ENCODE data around the gene GPS2. TPM values are rescaled to one million over a fixed set of nuclear protein-coding genes. Genes with fewer than 3 reads are reported as not detected.

The GPS2 gene
- total RNA-seq, 4 donors from 2014 or later, result 96.5 to 578 (median 150) TPM

DNA sequence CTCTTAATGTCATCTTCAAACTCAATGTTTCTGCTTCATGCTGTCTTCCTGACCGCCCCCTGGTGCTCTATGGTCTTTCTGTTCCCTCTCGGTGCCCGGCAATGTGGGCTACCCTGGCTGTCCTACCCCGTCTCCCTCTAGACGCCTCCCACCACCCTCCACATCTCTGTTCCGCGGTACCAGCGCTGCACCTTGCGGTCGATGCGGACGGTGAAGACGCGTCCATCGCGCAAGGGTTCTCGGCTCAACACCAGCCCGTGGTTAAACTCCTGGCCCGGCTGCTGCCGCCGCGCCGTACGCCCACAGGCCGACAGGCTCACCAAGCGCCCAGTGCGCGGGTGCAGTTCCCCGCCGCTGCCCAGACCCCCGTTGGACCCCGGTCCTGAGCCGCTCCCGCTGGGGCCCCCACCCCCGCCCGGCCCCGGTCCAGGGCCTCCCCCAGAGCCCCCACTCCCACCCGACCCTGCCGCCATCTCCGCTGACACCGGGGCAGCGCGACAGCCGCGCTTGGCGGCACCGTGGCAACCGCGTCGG, 13.7 kb upstream of the GPS2 start, which contains the start of gene NEURL4:
Gene NEURL4, minus strand, starts transcription at position 496 of the 534 bp plus-strand sequence. Its CDS starts 23 bp downstream, at position 473.
- no peak for TF ChIP-seq POLR2A (IDR thresholded peaks at IDR 0.05)
- TF ChIP-seq POLR2AphosphoS5 (IDR thresholded peaks at IDR 0.05), result no peak
- no peak for TF ChIP-seq EP300 (IDR thresholded peaks at IDR 0.05; ENCODE audit: low read depth)
- TF ChIP-seq, protein P1, sequence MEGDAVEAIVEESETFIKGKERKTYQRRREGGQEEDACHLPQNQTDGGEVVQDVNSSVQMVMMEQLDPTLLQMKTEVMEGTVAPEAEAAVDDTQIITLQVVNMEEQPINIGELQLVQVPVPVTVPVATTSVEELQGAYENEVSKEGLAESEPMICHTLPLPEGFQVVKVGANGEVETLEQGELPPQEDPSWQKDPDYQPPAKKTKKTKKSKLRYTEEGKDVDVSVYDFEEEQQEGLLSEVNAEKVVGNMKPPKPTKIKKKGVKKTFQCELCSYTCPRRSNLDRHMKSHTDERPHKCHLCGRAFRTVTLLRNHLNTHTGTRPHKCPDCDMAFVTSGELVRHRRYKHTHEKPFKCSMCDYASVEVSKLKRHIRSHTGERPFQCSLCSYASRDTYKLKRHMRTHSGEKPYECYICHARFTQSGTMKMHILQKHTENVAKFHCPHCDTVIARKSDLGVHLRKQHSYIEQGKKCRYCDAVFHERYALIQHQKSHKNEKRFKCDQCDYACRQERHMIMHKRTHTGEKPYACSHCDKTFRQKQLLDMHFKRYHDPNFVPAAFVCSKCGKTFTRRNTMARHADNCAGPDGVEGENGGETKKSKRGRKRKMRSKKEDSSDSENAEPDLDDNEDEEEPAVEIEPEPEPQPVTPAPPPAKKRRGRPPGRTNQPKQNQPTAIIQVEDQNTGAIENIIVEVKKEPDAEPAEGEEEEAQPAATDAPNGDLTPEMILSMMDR (IDR thresholded peaks at IDR 0.05), result no peak
- Histone ChIP-seq H3K4me1 (peaks cover 7 to 21% (median 14%) of the 10 kb centered on the region in 4 donors), H3K4me3 (peak within 1 kb of the TSS; percentile 63 to 89 (median 77)), H3K36me3 (peaks cover 0 to under 1% (median 0%) of the 10 kb centered on the region in 4 donors), H3K27ac (peak within 1 kb of the TSS; percentile 90 to 95 (median 92)), H3K27me3 (no peaks in the 10 kb centered on the region), H3K9me3 (no peaks in the 10 kb centered on the region)
- DNase-seq, result no peak
- intact Hi-C loops (cut with DNase I; ENCODE audit: low total_unique reads), result no loop called here
- in situ Hi-C loops (cut with MboI; ENCODE audit: low pct_ligation_motif_present in 1 of 4, low pct_unique_long_range_greater_than_20kb in 1 of 4, low sequenced_read_pairs in 3 of 4), result loop anchor here in 1 of 4 donors (25.0 kb wide), 1 partner anchor 292 kb away; the partner anchor contains the start of genes SLC16A11 and SLC16A13
- 0% methylated on average over 4 to 36 of the region's 50 CpGs for WGBS, 2 donors (ENCODE audit: low coverage in 1 of 2)

DNA sequence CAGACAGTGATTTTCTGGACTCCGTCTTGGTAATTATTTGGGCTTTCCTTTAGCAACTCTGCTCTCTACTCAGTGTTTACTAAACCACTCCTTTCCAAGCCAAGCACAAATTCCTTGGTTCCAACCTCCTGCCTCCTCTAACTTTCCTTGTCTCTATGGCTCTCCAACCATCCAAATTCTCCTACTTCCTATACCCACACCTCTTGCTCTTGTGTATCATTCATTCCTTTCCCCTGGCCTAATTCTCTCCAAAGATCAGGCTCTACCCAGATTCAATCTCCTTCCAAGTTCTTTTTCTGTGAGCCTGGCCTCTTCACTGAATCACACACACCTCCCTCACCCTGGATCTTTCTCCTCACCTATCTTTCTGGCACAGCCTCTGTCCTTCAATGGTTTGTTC, 12.8 kb upstream of the GPS2 start:
- intact Hi-C loops (cut with DNase I; ENCODE audit: low total_unique reads) (no loop called here), in situ Hi-C loops (cut with MboI; ENCODE audit: low pct_ligation_motif_present in 1 of 4, low pct_unique_long_range_greater_than_20kb in 1 of 4, low sequenced_read_pairs in 3 of 4) (loop anchor here in 1 of 4 donors (25.0 kb wide), 1 partner anchor 291 kb away; the partner anchor contains the start of genes SLC16A11 and SLC16A13)
- no peak for TF ChIP-seq POLR2A (IDR thresholded peaks at IDR 0.05)
- H3K27ac ChIP-seq, result peak overlapping the region in 3 of 4 donors; percentile 90 to 93 (median 91)
- no peaks in the 10 kb centered on the region for H3K9me3 ChIP-seq
- peaks cover 7 to 21% (median 14%) of the 10 kb centered on the region in 4 donors for H3K4me1 ChIP-seq
- peaks cover 0 to 6% (median 0%) of the 10 kb centered on the region in 4 donors for H3K36me3 ChIP-seq
- DNase-seq, result no peak
- peak overlapping the region in 1 of 4 donors; percentile 82 for H3K4me3 ChIP-seq
- 86 to 88% methylated on average over 1 of the region's 1 CpG for WGBS, 2 donors (ENCODE audit: low coverage in 1 of 2)
- no peaks in the 10 kb centered on the region for H3K27me3 ChIP-seq

DNA sequence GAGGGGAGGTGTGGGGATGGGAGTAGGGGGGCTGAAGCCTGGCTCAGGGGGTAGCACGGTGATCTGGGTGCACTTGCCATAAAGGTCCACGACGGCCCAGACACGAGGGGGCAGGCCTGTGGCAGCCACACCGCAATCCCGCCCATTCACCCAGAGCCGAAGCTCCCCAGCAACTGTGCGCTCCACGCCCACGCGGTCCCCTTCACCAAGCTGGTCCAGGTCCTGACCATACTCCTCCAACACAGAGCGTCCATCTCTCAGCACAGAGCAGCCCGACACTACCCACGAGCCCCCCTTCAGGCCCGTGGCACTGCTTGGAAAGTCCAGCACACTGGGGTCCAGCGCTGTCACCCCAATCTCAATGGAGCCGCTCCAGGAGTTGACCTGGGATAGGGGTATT, 12.3 kb upstream of the GPS2 start:
- H3K9me3 ChIP-seq, result no peaks in the 10 kb centered on the region
- H3K36me3 ChIP-seq, result peaks cover 0 to 6% (median under 1%) of the 10 kb centered on the region in 4 donors
- 80% methylated on average over 17 of the region's 17 CpGs; no CpG with 5 or more reads in 1 of the 2 donors for WGBS, 2 donors (ENCODE audit: low coverage in 1 of 2)
- H3K27me3 ChIP-seq, result no peaks in the 10 kb centered on the region
- no peak overlapping the region for H3K27ac ChIP-seq
- H3K4me3 ChIP-seq, result no peak overlapping the region
- TF ChIP-seq POLR2AphosphoS5 (IDR thresholded peaks at IDR 0.05) (no peak), POLR2A (IDR thresholded peaks at IDR 0.05) (no peak), EP300 (IDR thresholded peaks at IDR 0.05; ENCODE audit: low read depth) (no peak)
- TF ChIP-seq, protein P1 (IDR thresholded peaks at IDR 0.05), result no peak
- in situ Hi-C loops (cut with MboI; ENCODE audit: low pct_ligation_motif_present in 1 of 4, low pct_unique_long_range_greater_than_20kb in 1 of 4, low sequenced_read_pairs in 3 of 4), result loop anchor here in 1 of 4 donors (25.0 kb wide), 1 partner anchor 290 kb away; the partner anchor contains the start of genes SLC16A11 and SLC16A13
- no peak for DNase-seq
- intact Hi-C loops (cut with DNase I; ENCODE audit: low total_unique reads), result no loop called here
- H3K4me1 ChIP-seq, result peaks cover 7 to 21% (median 14%) of the 10 kb centered on the region in 4 donors

DNA sequence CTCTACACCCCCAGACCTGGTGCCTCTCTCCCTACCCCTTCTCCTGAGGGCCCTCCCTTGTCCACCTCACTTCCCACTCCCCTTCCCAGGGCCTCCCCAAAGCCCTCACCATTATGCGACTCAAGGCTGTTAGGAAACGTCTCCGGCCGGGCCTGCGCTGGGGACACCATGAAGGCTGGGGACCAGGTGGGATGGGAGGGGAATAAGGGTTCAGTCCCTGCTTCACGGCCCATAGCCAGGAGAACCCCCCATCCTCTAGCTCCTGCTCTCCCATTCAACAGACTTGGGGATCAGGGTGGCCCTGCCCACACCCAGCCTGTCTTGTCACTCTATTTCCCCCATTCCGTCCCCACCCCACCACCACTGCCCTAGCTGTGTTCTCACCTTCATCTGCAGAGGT, 11.9 kb upstream of the GPS2 start:
- no peaks in the 10 kb centered on the region for H3K9me3 ChIP-seq
- DNase-seq, result no peak
- no peaks in the 10 kb centered on the region for H3K27me3 ChIP-seq
- H3K27ac ChIP-seq, result no peak overlapping the region
- peaks cover 0 to 6% (median 3%) of the 10 kb centered on the region in 4 donors for H3K36me3 ChIP-seq
- in situ Hi-C loops (cut with MboI; ENCODE audit: low pct_ligation_motif_present in 1 of 4, low pct_unique_long_range_greater_than_20kb in 1 of 4, low sequenced_read_pairs in 3 of 4), result loop anchor here in 1 of 4 donors (25.0 kb wide), 1 partner anchor 290 kb away; the partner anchor contains the start of genes SLC16A11 and SLC16A13
- no peak overlapping the region for H3K4me3 ChIP-seq
- TF ChIP-seq, protein P1 (IDR thresholded peaks at IDR 0.05), result no peak
- TF ChIP-seq POLR2A (IDR thresholded peaks at IDR 0.05) (no peak), POLR2AphosphoS5 (IDR thresholded peaks at IDR 0.05) (no peak), EP300 (IDR thresholded peaks at IDR 0.05; ENCODE audit: low read depth) (no peak)
- 90% methylated on average over 7 of the region's 7 CpGs; no CpG with 5 or more reads in 1 of the 2 donors for WGBS, 2 donors (ENCODE audit: low coverage in 1 of 2)
- H3K4me1 ChIP-seq, result peaks cover 7 to 21% (median 14%) of the 10 kb centered on the region in 4 donors
- intact Hi-C loops (cut with DNase I; ENCODE audit: low total_unique reads), result no loop called here
